ENCODE results near the gene GAS2L2.

DNA sequence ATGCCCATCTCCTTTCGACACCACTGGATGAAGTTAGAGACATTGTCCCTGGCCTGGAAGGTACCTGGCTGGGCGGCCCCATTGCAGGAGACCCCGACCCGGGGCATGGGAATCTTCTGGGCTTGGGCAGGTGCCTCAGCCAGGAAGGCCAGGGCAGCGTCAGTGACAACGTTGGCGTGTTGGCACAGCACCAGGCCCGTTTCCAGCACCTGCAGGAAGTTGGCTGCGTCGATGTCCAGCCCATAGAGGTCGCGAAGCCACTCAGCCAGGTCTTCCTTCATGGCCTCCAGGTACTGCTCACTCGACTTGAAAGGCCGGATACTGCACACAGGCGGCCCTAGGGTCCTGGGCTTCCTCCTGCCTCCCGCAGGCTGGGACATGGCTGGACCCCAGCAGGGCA, 568 bp downstream of the GAS2L2 start:
- TF ChIP-seq, protein P1, sequence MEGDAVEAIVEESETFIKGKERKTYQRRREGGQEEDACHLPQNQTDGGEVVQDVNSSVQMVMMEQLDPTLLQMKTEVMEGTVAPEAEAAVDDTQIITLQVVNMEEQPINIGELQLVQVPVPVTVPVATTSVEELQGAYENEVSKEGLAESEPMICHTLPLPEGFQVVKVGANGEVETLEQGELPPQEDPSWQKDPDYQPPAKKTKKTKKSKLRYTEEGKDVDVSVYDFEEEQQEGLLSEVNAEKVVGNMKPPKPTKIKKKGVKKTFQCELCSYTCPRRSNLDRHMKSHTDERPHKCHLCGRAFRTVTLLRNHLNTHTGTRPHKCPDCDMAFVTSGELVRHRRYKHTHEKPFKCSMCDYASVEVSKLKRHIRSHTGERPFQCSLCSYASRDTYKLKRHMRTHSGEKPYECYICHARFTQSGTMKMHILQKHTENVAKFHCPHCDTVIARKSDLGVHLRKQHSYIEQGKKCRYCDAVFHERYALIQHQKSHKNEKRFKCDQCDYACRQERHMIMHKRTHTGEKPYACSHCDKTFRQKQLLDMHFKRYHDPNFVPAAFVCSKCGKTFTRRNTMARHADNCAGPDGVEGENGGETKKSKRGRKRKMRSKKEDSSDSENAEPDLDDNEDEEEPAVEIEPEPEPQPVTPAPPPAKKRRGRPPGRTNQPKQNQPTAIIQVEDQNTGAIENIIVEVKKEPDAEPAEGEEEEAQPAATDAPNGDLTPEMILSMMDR (IDR thresholded peaks at IDR 0.05) = no peak
- TF ChIP-seq POLR2A (IDR thresholded peaks at IDR 0.05) = no peak

All from prostate gland (tissue), 2 donors.